Ovary (tissue), 9 donors: ENCODE data around the gene CYREN. TPM values are rescaled to one million over a fixed set of nuclear protein-coding genes. Genes with fewer than 3 reads are reported as not detected.
A peak's percentile ranks its signal among the peaks of the same experiment; 100 is the strongest.

ENCODE experiments used
- DNase-seq, 5 donors: peaks; one replicate each; pipeline ENCODE4 v3.0.0-alpha.2; 2019 to 2020
- H3K27ac ChIP-seq, 2 donors: fragments of 200-600 bp; one replicate each; pipeline versions ENCODE4 v1.5.1 to v1.8.0; 2019 to 2022
- H3K27me3 ChIP-seq: fragments of 200-600 bp; one replicate; pipeline ENCODE4 v1.8.0; 2022
- H3K36me3 ChIP-seq: fragments of 200-600 bp; sonication (generic); one replicate; pipeline ENCODE4 v1.5.1; 2019
- H3K4me1 ChIP-seq: one replicate; pipeline ENCODE4 v1.8.1; 2013; ENCODE audit warnings: mild to moderate bottlenecking, moderate library complexity; ENCODE audit not compliant: insufficient read depth
- H3K4me3 ChIP-seq: fragments of 200-600 bp; sonication (generic); one replicate; pipeline ENCODE4 v1.5.1; 2017
- H3K9me3 ChIP-seq, 2 donors: fragments of 200-600 bp in 1 of 2; sonication (generic) in 1 of 2; one replicate each; pipeline versions ENCODE4 v1.5.1 to v1.8.1; 2013 to 2019; ENCODE audit warnings: mild to moderate bottlenecking in 1 of 2, moderate library complexity in 1 of 2
- EP300 ChIP-seq: sonication (generic); formaldehyde crosslinking; IDR thresholded peaks from one replicate; pipeline ENCODE4 v1.6.1; 2017; ENCODE audit warnings: antibody characterized with exemption
- POLR2A ChIP-seq: fragments of 450-650 bp; IDR thresholded peaks from one replicate; pipeline ENCODE4 v1.6.1; 2017; ENCODE audit warnings: antibody characterized with exemption, mild to moderate bottlenecking, moderate library complexity
- WGBS, 3 donors: extraction: QIAGEN DNeasy Blood & Tissue Kit in 1 of 3; methylation state at CpG; one replicate each; pipeline versions ENCODE4 v1.1.5 to v1.1.7; 2013 to 2017; 5-methylcytosine and 5-hydroxymethylcytosine counted together
- intact Hi-C, 4 donors: fragments of 100-400 bp; cut with DNase I; formaldehyde crosslinking; loops; one replicate each; pipeline versions ENCODE4 v1.11.0 to v1.15.1; 2022 to 2023
- polyA plus RNA-seq, 2 donors: library from polyadenylated mRNA; stranded (reverse); fragments of 200-250 nt in 1 of 2; fragments of 350-450 nt in 1 of 2; fragmentation: Illumina TruSeq in 1 of 2; extraction: RNeasy Lipid Tissue Mini Kit (QIAGEN cat#74804) in 1 of 2; gene quantifications; one replicate each; pipeline ENCODE4 v1.2.3, GENCODE V29; 2013 to 2014
- total RNA-seq, 7 donors: library from RNA; depleted of rRNA in 2 of 7; stranded (reverse); fragments of >200 nt in 2 of 7; fragmentation: NEBNext Ultra II Directional in 3 of 7; extraction: Animal tissue kit (Norgen Biotek cat#: 25700) in 3 of 7; gene quantifications; one replicate each; pipeline versions ENCODE4 v1.1.0 to v1.2.4, GENCODE V29; 2016 to 2023
- TF ChIP-seq, protein P1 (sequence below), 3 donors: fragments of 450-650 bp in 2 of 3; fragments of 200-600 bp in 1 of 3; IDR thresholded peaks; one replicate each; pipeline versions ENCODE4 v1.5.1 to v1.8.0; 2016 to 2022; ENCODE audit warnings: antibody characterized with exemption in 3 of 3, mild to moderate bottlenecking in 1 of 3
- donor health status: DM: no; HTN: no; CAD: no; lungs with moderate emphysema.
- donor health status: DM: no; HTN: no; CAD: no.
- donor health status: Bipolar disorder and iron deficiency.
- donor health status: DM: yes; HTN: yes; CAD: no.
- donor health status: DM: no; HTN: no; CAD: no.
- donor health status: DM: yes; HTN: yes; CAD: no.

The CYREN gene
- total and polyA plus RNA-seq, 9 donors: 21.1 to 54.2 (median 35.6) TPM

- Histone ChIP-seq H3K4me1 (no peaks in the 10 kb centered on the region), H3K27me3 (no peaks in the 10 kb centered on the region), H3K9me3 (no peaks in the 10 kb centered on the region), H3K36me3 (no peaks in the 10 kb centered on the region), H3K4me3 (no peak overlapping the region), H3K27ac (no peak overlapping the region)
- WGBS, 3 donors: 81 to 85% (median 83%) methylated on average over 7 of the region's 7 CpGs
- DNase-seq: peak in 1 of 5 donors; percentile 6
- TF ChIP-seq POLR2A (no peak), EP300 (no peak)
- TF ChIP-seq, protein P1, sequence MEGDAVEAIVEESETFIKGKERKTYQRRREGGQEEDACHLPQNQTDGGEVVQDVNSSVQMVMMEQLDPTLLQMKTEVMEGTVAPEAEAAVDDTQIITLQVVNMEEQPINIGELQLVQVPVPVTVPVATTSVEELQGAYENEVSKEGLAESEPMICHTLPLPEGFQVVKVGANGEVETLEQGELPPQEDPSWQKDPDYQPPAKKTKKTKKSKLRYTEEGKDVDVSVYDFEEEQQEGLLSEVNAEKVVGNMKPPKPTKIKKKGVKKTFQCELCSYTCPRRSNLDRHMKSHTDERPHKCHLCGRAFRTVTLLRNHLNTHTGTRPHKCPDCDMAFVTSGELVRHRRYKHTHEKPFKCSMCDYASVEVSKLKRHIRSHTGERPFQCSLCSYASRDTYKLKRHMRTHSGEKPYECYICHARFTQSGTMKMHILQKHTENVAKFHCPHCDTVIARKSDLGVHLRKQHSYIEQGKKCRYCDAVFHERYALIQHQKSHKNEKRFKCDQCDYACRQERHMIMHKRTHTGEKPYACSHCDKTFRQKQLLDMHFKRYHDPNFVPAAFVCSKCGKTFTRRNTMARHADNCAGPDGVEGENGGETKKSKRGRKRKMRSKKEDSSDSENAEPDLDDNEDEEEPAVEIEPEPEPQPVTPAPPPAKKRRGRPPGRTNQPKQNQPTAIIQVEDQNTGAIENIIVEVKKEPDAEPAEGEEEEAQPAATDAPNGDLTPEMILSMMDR (IDR thresholded peaks at IDR 0.05): no peak
- intact Hi-C loops: no loop called here
Observed at GRCh38 chr7:135185471-135186260, 15.2 kb upstream of the CYREN start.

GRCh38 chr7:135184254-135184841 is 13.8 kb upstream of the CYREN start:
- intact Hi-C loops: no loop called here
- WGBS, 3 donors: 91 to 97% (median 93%) methylated on average over 5 of the region's 5 CpGs
- no peak for DNase-seq
- TF ChIP-seq POLR2A: no peak
- H3K4me1 ChIP-seq: no peaks in the 10 kb centered on the region
- no peaks in the 10 kb centered on the region for H3K36me3 ChIP-seq
- no peaks in the 10 kb centered on the region for H3K27me3 ChIP-seq
- no peak overlapping the region for H3K4me3 ChIP-seq
- no peak overlapping the region for H3K27ac ChIP-seq
- no peaks in the 10 kb centered on the region for H3K9me3 ChIP-seq

GRCh38 chr7:135183478-135183877 is 13.0 kb upstream of the CYREN start:
- WGBS, 3 donors: 95 to 97% (median 97%) methylated on average over 7 of the region's 7 CpGs
- Histone ChIP-seq H3K4me1 (no peaks in the 10 kb centered on the region), H3K27me3 (no peaks in the 10 kb centered on the region), H3K27ac (no peak overlapping the region), H3K36me3 (no peaks in the 10 kb centered on the region), H3K4me3 (no peak overlapping the region), H3K9me3 (no peaks in the 10 kb centered on the region)
- intact Hi-C loops: no loop called here
- no peak for TF ChIP-seq EP300
- TF ChIP-seq, protein P1 (IDR thresholded peaks at IDR 0.05): no peak
- DNase-seq: no peak

DNA sequence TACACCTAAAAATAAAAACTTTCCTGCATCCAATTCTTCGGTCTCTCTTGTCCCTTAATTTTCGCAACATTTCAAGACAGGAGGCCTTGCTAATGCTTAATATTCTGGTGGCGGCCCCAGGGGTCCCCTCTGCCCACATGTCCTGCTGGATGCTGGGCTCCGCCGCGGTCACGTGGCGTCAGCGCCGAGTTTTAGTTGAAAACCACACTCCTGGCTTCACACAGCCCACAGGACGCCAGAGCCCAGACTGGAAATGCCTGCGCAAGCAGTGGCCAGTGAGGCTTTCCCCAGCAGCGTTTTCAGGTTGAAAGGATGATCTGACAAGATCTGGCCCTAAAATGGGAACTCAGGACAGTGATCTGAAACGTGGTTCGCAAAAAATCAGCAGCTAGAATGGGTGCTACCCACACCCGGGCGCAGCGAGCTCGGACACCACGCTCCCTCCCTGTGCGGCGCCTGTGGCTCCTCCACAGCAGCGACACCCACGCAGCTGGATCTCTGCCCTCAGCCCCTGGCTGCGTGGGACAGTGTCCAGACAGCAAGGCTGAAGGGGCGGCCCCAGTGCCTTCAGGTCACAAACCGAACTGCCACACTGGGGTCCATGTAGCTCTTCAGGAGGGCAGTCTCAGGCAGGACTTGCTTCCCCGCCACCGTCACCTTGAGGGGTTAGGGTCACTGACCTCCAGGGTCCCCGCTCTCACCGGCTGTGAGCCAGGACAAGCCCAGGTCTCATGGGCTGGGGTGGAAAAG is 11.6 kb upstream of the CYREN start:
- Histone ChIP-seq H3K36me3 (no peaks in the 10 kb centered on the region), H3K4me1 (no peaks in the 10 kb centered on the region), H3K27me3 (no peaks in the 10 kb centered on the region), H3K9me3 (no peaks in the 10 kb centered on the region), H3K27ac (no peak overlapping the region), H3K4me3 (no peak overlapping the region)
- TF ChIP-seq POLR2A: no peak
- intact Hi-C loops: no loop called here
- DNase-seq: no peak
- WGBS, 3 donors: 97 to 99% (median 98%) methylated on average over 31 of the region's 31 CpGs

- H3K27ac ChIP-seq: no peak overlapping the region
- TF ChIP-seq, protein P1 (IDR thresholded peaks at IDR 0.05): no peak
- no peak for TF ChIP-seq EP300
- no peak for TF ChIP-seq POLR2A
- DNase-seq: no peak
- H3K4me3 ChIP-seq: no peak overlapping the region
- 82 to 89% (median 83%) methylated on average over 3 of the region's 3 CpGs for WGBS, 3 donors
- no peaks in the 10 kb centered on the region for H3K36me3 ChIP-seq
- no peaks in the 10 kb centered on the region for H3K27me3 ChIP-seq
- intact Hi-C loops: no loop called here
- no peaks in the 10 kb centered on the region for H3K9me3 ChIP-seq
- no peaks in the 10 kb centered on the region for H3K4me1 ChIP-seq
Observed at GRCh38 chr7:135181261-135181928, 10.9 kb upstream of the CYREN start.
